H9 (cell line): ENCODE measurements around the gene CDC6. TPM values are rescaled to one million over a fixed set of nuclear protein-coding genes. Genes with fewer than 3 reads are reported as not detected.

Experiments
- DNase-seq: peaks from one replicate; pipeline ENCODE4 v3.0.0-alpha.2; 2017
- H2AFZ ChIP-seq: one replicate; pipeline ENCODE4 v1.6.1; 2013; ENCODE audit warnings: mild to moderate bottlenecking, low read length, control low read depth, moderate library complexity
- H2AK5ac ChIP-seq: 2 replicates; pipeline ENCODE4 v1.6.1; 2013; ENCODE audit warnings: low read length, control low read depth, mixed read lengths; ENCODE audit not compliant: insufficient read length
- H2BK120ac ChIP-seq: one replicate; pipeline ENCODE4 v1.6.1; 2013; ENCODE audit warnings: low read depth, mild to moderate bottlenecking, low read length, control low read depth, inconsistent platforms; ENCODE audit not compliant: poor library complexity, severe bottlenecking
- H2BK12ac ChIP-seq: 2 replicates; pipeline ENCODE4 v1.6.1; 2013; ENCODE audit warnings: low read length, control low read depth, mixed read lengths, low read depth; ENCODE audit not compliant: insufficient read length
- H2BK15ac ChIP-seq: 2 replicates; pipeline ENCODE4 v1.6.1; 2013; ENCODE audit warnings: low read depth, low read length, control low read depth
- H2BK20ac ChIP-seq: one replicate; pipeline ENCODE4 v1.6.1; 2013; ENCODE audit warnings: low read depth, mild to moderate bottlenecking, low read length, control low read depth, inconsistent platforms; ENCODE audit not compliant: poor library complexity, severe bottlenecking
- H2BK5ac ChIP-seq: 2 replicates; pipeline ENCODE4 v1.6.1; 2013; ENCODE audit warnings: low read length, control low read depth, mixed read lengths; ENCODE audit not compliant: insufficient read length
- H3K14ac ChIP-seq: 2 replicates; pipeline ENCODE4 v1.6.1; 2013; ENCODE audit warnings: low read length, control low read depth; ENCODE audit not compliant: insufficient read depth
- H3K18ac ChIP-seq: 2 replicates; pipeline ENCODE4 v1.6.1; 2013; ENCODE audit warnings: low read depth, mild to moderate bottlenecking, mixed read lengths, low read length, control low read depth; ENCODE audit not compliant: insufficient read length
- H3K23ac ChIP-seq: 2 replicates; pipeline ENCODE4 v1.6.1; 2013; ENCODE audit warnings: low read length, control low read depth, mixed read lengths, low read depth; ENCODE audit not compliant: insufficient read length
- H3K23me2 ChIP-seq: 2 replicates; pipeline ENCODE4 v1.6.1; 2013; ENCODE audit warnings: low read depth, mild to moderate bottlenecking, mixed read lengths, low read length, control low read depth; ENCODE audit not compliant: insufficient read length, poor library complexity, severe bottlenecking
- H3K27ac ChIP-seq: 2 replicates; pipeline ENCODE4 v1.5.1; 2013; ENCODE audit warnings: low read length, control low read depth, mixed read lengths, low read depth; ENCODE audit not compliant: insufficient read length
- H3K27me3 ChIP-seq: 2 replicates; pipeline ENCODE4 v1.6.1; 2013; ENCODE audit warnings: low read length, control low read depth, inconsistent platforms; ENCODE audit not compliant: insufficient read depth
- H3K4ac ChIP-seq: 2 replicates; pipeline ENCODE4 v1.6.1; 2013; ENCODE audit warnings: low read depth, mild to moderate bottlenecking, control low read depth, inconsistent platforms, low read length, moderate library complexity
- H3K4me1 ChIP-seq: 2 replicates; pipeline ENCODE4 v1.6.1; 2013; ENCODE audit warnings: low read length, control low read depth, inconsistent platforms; ENCODE audit not compliant: insufficient read depth
- H3K4me2 ChIP-seq: 2 replicates; pipeline ENCODE4 v1.6.1; 2013; ENCODE audit warnings: low read length, control low read depth, mixed read lengths; ENCODE audit not compliant: insufficient read length, insufficient read depth
- H3K56ac ChIP-seq: 2 replicates; pipeline ENCODE4 v1.6.1; 2013; ENCODE audit warnings: low read depth, mild to moderate bottlenecking, mixed read lengths, low read length, control low read depth; ENCODE audit not compliant: insufficient read length
- H3K79me1 ChIP-seq: 2 replicates; pipeline ENCODE4 v1.6.1; 2013; ENCODE audit warnings: low read depth, mild to moderate bottlenecking, moderate library complexity, low read length, control low read depth, inconsistent platforms; ENCODE audit not compliant: insufficient read depth, poor library complexity, severe bottlenecking
- H3K79me2 ChIP-seq: 2 replicates; pipeline ENCODE4 v1.6.1; 2013; ENCODE audit warnings: low read length, control low read depth, inconsistent platforms; ENCODE audit not compliant: insufficient read depth
- H3K9ac ChIP-seq: 2 replicates; pipeline ENCODE4 v1.6.1; 2013; ENCODE audit warnings: low read length, control low read depth, mixed read lengths; ENCODE audit not compliant: insufficient read length; ENCODE audit errors: extremely low read depth
- H3K9me3 ChIP-seq: one replicate; pipeline ENCODE4 v1.6.1; 2013; ENCODE audit warnings: low read depth, low read length, inconsistent platforms; ENCODE audit not compliant: control insufficient read depth
- H3T11ph ChIP-seq: one replicate; pipeline ENCODE4 v1.6.1; 2013; ENCODE audit warnings: mild to moderate bottlenecking, low read length, control low read depth, inconsistent platforms
- H4K20me1 ChIP-seq: one replicate; pipeline ENCODE4 v1.6.1; 2013; ENCODE audit not compliant: control insufficient read depth, insufficient read length, insufficient read depth
- H4K5ac ChIP-seq: 2 replicates; pipeline ENCODE4 v1.6.1; 2013; ENCODE audit warnings: low read depth, mild to moderate bottlenecking, mixed read lengths, low read length, control low read depth; ENCODE audit not compliant: insufficient read length
- H4K8ac ChIP-seq: replicated peaks from 2 replicates; pipeline ENCODE4 v1.6.1; 2013; ENCODE audit warnings: low read length, control low read depth, mixed read lengths, low read depth; ENCODE audit not compliant: insufficient read length
- H4K91ac ChIP-seq: 2 replicates; pipeline ENCODE4 v1.6.1; 2013; ENCODE audit warnings: low read depth, mild to moderate bottlenecking, moderate library complexity, mixed read lengths, low read length, control low read depth; ENCODE audit not compliant: insufficient read length
- H3K27ac Mint-ChIP-seq, 3 experiments: 2 replicates in 2 of 3; 3 replicates in 1 of 3; pipeline ENCODE4 v1.8.0; 2020 to 2021; ENCODE audit warnings: mixed read lengths in 3 of 3, mild to moderate bottlenecking in 1 of 3, moderate library complexity in 1 of 3
- H3K27me3 Mint-ChIP-seq: 2 replicates; pipeline ENCODE4 v1.8.0; 2021; ENCODE audit warnings: low read depth, mild to moderate bottlenecking, moderate library complexity, mixed read lengths
- H3K36me3 Mint-ChIP-seq, 3 experiments: 2 replicates in 2 of 3; 3 replicates in 1 of 3; pipeline ENCODE4 v1.8.0; 2020 to 2021; ENCODE audit warnings: low read depth in 3 of 3, mixed read lengths in 3 of 3; ENCODE audit not compliant: insufficient read depth in 1 of 3
- H3K4me1 Mint-ChIP-seq, 2 experiments: 2 replicates each; pipeline ENCODE4 v1.8.0; 2020; ENCODE audit warnings: mixed read lengths in 2 of 2
- H3K4me3 Mint-ChIP-seq, 2 experiments: 2 replicates in 1 of 2; 3 replicates in 1 of 2; pipeline ENCODE4 v1.8.0; 2020 to 2021; ENCODE audit warnings: mild to moderate bottlenecking in 2 of 2, mixed read lengths in 2 of 2, moderate library complexity in 1 of 2
- H3K9me3 Mint-ChIP-seq, 2 experiments: 2 replicates in 1 of 2; 3 replicates in 1 of 2; pipeline ENCODE4 v1.8.0; 2020; ENCODE audit warnings: mild to moderate bottlenecking in 2 of 2, mixed read lengths in 2 of 2, moderate library complexity in 1 of 2
- CTCF ChIP-seq: fragments of 200-600 bp; sonication (generic); conservative IDR thresholded peaks from 3 replicates; pipeline ENCODE4 v1.8.0; 2021; ENCODE audit warnings: antibody characterized with exemption, mild to moderate bottlenecking
- WGBS: extraction: QIAGEN DNeasy Blood & Tissue Kit; methylation state at CpG from one replicate; pipeline ENCODE4 v1.1.7; 2013; ENCODE audit warnings: missing lambda C conversion rate, low lambda C conversion rate, mixed read lengths; ENCODE audit not compliant: insufficient read length; ENCODE audit errors: extremely low coverage; 5-methylcytosine and 5-hydroxymethylcytosine counted together
- total RNA-seq: library from RNA; stranded (reverse); gene quantifications from 2 replicates; pipeline ENCODE4 v1.2.1, GENCODE V29; 2021

The CDC6 gene
- total RNA-seq, 1 experiment from 2014 or later, result 131 TPM

- H3K9ac ChIP-seq, result no peak overlapping the region
- H2AK5ac ChIP-seq, result no peak overlapping the region
- no peak overlapping the region for H2BK20ac ChIP-seq
- no peaks in the 10 kb centered on the region for H3K9me3 ChIP-seq
- no peak overlapping the region for H3T11ph ChIP-seq
- H3K27me3 Mint-ChIP-seq, result no peaks in the 10 kb centered on the region; the same call in 1 of the 2 replicates
- H3K27ac Mint-ChIP-seq, result no peak overlapping the region
- H3K27me3 ChIP-seq, result no peaks in the 10 kb centered on the region
- no peak overlapping the region for H3K4ac ChIP-seq
- H2BK15ac ChIP-seq, result no peak overlapping the region
- H4K8ac ChIP-seq, result no peak overlapping the region
- no CpG with 5 or more reads among the region's 2 CpGs for WGBS
- H3K56ac ChIP-seq, result no peak overlapping the region
- H2AFZ ChIP-seq, result no peak overlapping the region
- H4K5ac ChIP-seq, result no peak overlapping the region
- H2BK120ac ChIP-seq, result no peak overlapping the region
- peaks cover 3% of the 10 kb centered on the region for H3K79me1 ChIP-seq
- no peak overlapping the region for H3K14ac ChIP-seq
- no peaks in the 10 kb centered on the region for H4K20me1 ChIP-seq
- peaks cover 25 to 37% of the 10 kb centered on the region in 2 experiments for H3K4me1 Mint-ChIP-seq
- no peak for DNase-seq
- H3K36me3 Mint-ChIP-seq, result peaks cover 27 to 38% (median 36%) of the 10 kb centered on the region in 3 experiments
- no peaks in the 10 kb centered on the region for H3K23me2 ChIP-seq
- H3K27ac ChIP-seq, result no peak overlapping the region
- peaks cover 16% of the 10 kb centered on the region; the same call in 1 of the 2 replicates for H3K79me2 ChIP-seq
- H4K91ac ChIP-seq, result no peak overlapping the region
- H3K23ac ChIP-seq, result no peak overlapping the region
- TF ChIP-seq CTCF, result no peak
- no peak overlapping the region for H3K4me2 ChIP-seq
- no peak overlapping the region for H3K4me3 Mint-ChIP-seq
- H3K18ac ChIP-seq, result no peak overlapping the region
- peaks cover 3% of the 10 kb centered on the region; the same call in 1 of the 2 replicates for H3K4me1 ChIP-seq
- H3K9me3 Mint-ChIP-seq, result peaks cover 3 to 6% of the 10 kb centered on the region in 2 experiments; a peak in 4 of 5 replicates
- no peak overlapping the region for H2BK5ac ChIP-seq
- no peak overlapping the region for H2BK12ac ChIP-seq
Observed at GRCh38 chr17:40286473-40286872, 1.2 kb upstream of the CDC6 start.
